GM20431 (cell line): ENCODE data around the gene TTL.
"Not testable (repeated sequence)": the region's sequence is repeated elsewhere in the genome, so short reads cannot be mapped to it uniquely, and the experiment has no call there.

Experiments used
- in situ Hi-C: fragments of 300-500 bp; cut with MseI, MboI; formaldehyde crosslinking; loops from one replicate; pipeline ENCODE4 v1.15.0; 2020; ENCODE audit warnings: low sequenced_read_pairs; ENCODE audit not compliant: unreplicated experiment

The TTL gene

DNA sequence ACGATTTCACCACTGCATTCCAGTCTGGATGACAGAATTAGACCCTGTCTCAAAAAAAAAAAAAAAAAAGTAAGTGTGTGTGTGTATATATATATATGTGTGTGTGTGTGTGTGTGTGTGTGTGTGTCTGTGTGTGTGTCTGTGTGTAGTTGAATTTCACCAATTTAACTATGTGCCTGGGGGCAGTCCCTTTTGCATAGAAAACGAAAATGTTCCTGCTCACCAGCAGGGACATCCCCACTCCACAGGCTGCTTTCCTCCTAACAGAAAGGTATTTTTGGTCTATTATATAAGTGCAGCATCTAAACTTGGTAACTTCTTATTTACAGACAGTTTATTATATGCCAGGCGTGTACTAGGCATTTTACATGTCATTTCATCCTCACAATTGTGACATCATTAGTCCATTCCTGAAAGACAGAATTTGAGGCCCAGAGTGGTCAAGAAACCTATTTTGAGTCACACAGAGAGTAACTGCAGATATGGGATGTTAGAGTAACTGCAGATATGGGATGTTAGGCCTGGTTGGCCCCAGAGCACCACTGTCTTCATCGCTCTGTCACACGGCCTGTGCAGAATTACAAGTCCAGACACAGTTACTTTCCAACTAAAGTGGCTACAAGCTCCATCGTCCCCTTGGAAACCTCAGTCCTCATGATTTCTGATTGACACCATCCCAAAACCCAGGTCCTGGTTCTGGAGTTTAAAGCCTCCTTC lies 9.3 kb upstream of the TTL start:
- in situ Hi-C loops: loop anchor here (25.0 kb wide), 1 partner anchor 210 kb away; the partner anchor contains the start of gene ZC3H8

DNA sequence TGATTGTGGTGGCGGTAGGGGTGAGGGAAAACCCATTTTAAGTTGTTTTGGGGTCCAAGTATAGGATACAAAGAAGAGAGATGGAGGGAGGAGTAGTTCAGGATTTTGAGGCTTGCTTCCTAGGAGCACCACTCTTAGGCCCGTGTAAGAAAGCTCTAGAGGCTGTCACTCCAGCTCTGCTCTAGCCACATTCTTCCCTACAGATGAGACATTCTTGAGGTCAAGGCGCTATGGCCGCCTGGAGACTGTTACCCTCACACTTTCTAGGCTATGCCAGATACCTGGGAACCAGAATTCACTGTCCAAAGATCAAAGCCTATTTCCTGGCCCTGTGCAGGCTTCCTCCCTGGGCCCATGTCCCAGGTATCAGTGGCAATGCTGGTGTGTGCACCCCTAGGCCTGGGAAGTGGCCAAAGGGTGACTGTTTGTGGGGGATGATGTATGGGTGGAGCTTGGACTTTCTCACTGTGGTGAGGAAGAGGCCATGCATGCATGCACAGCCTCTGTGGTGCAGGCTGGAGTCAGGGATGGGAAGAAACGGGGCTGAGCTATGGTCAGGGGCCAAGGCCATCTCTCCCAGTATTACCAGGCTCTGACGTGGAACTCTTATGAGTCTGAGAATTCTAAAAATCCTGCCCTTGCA lies 7.0 kb upstream of the TTL start:
- in situ Hi-C loops: loop anchor here (25.0 kb wide), 1 partner anchor 213 kb away; the partner anchor contains the start of gene ZC3H8

DNA sequence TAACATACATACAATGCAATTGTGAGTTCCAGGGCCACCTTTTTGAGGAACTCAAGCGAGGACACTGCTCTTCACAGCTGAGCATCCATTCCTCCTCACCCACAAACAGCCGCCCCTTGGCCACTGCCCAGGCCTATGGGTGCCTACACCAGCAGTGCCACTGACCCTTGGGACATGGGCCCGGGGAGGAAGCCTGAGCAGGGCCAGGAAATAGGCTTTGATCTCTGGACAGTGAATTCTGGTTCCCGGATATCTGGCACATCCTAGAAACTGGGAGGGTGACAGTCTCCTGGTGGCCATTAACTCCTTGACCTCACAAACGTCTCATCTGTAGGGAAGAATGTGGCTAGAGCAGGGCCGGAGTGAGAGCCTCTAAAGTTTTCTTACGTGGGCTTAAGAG lies 5.5 kb upstream of the TTL start:
- in situ Hi-C loops: no loop called here

DNA sequence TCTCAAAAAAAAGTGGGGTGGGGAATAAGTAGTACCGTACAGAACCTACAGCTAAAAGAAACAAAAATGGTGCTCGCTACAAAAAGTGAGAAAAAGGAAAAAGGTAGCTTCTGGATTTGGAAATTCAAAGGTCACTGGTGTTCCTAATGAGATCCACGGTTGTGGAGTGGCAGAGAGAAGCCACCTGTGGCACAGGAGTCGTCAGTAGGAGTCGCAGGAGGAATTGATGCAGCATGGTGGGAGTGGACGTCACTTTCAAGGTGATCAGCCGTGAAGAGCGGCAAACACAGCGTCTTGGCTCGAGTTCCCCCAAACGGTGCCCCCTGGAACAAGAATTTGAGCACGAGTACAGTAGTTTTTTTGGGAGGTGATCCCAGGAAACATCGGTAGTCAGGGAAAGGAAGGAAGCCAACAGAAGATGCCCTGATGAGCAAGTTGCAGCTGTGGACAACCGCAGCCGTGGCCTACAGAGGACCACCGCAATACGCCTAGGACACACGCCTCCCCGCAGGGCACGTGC lies 1.4 kb upstream of the TTL start:
- in situ Hi-C loops: no loop called here

DNA sequence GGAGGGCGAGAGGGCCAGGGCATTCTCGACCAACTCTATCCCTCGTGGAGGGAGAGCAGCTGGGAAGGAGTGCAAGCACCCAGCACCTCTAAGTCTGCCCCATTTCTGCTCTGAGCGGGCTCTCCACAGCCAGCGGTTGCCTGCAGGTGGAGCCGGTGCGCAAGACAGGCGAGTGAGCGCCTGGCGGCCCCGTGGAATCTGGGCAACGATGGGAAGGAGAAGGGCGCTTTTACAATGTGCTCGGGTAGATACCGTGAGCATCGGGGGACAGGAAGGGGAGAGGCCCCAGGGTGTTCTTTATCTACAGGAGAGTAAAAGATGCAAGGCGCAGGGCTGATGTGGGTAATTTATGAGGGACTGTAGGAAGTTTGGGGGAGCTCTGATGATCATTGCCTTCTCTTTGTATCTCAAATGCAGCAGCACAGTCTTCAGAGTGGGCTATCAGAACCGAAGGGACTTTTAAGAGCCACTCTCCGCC lies 867 bp upstream of the TTL start:
- in situ Hi-C loops: no loop called here

DNA sequence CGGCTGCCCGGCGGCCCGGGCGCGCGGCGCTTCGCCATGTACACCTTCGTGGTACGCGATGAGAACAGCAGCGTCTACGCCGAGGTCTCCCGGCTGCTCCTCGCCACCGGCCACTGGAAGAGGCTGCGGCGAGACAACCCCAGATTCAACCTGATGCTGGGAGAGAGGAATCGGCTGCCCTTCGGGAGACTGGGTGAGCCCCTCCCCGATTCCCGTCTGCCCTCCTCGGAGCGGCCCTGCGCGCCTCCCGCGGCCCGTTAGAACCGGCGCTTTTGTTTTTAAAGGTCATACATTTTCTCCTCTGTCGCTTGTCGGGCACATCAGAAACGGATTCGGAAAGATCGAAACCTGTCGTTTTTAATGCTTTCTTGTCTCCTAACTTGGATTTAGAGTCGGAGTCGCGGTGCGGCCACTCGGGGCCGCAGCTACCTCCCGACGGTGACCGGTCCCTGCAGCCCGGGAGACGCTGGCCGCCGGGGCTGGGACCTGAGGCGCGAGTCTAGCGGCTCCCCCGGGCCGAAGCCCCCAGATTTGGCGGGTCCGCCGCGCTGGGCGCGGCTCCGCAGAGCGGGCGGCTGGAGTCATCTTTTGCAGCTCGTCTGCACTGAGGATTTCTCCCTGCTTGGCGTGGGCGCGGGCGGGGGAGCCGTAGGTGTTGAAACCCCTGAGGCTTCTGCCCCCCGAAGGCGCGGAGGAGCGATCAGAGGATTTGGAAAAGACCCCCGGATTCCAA lies 519 bp downstream of the TTL start:
- in situ Hi-C loops: no loop called here

DNA sequence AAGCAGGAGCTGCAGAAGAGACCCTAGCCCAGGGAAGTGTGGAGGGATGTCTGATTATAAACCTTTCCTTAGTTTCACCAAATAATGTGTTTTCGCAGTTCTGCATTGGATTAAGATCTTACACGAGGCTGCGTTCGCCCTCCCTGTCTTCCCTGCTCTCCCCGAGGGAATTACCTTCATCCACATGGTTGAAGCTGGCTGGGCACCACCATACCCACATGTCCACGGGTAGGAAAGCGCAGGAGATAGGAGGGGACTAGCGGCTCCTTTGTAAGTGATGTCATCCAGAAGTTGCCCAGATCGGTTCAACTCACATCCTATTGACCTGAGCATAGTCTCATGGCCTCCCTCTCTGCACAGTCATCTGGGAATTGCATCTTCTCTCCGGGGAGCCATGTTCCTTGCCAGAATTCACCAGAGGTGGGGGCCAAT lies 1.1 kb downstream of the TTL start:
- in situ Hi-C loops: no loop called here

GRCh38 chr2:112483831-112484230 lies 1.9 kb downstream of the TTL start:
- in situ Hi-C loops: no loop called here

- in situ Hi-C loops: no loop called here
Measured at GRCh38 chr2:112485849-112486248, 3.9 kb downstream of the TTL start.

GRCh38 chr2:112486895-112487294 lies 4.9 kb downstream of the TTL start:
- in situ Hi-C loops: no loop called here

GRCh38 chr2:112487444-112487961 lies 5.5 kb downstream of the TTL start:
- in situ Hi-C loops: no loop called here

DNA sequence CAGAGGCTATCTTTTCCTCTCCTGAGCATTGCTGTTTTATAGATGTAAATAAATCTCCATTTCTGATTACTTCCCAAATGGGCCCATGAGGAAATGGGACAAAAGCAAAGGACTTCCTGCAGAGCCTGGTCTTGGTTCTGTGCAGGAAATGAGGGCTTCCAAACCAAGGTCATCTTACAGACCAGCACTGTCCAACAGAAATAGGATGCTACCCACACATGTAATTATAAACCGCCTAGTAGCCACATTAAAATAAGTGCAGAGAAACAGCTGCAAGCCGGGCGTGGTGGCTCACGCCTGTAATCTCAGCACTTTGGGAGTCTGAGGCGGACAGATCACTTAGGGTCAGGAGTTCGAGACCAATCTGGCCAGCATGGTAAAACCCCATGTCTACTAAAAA lies 6.2 kb downstream of the TTL start:
- in situ Hi-C loops: no loop called here

DNA sequence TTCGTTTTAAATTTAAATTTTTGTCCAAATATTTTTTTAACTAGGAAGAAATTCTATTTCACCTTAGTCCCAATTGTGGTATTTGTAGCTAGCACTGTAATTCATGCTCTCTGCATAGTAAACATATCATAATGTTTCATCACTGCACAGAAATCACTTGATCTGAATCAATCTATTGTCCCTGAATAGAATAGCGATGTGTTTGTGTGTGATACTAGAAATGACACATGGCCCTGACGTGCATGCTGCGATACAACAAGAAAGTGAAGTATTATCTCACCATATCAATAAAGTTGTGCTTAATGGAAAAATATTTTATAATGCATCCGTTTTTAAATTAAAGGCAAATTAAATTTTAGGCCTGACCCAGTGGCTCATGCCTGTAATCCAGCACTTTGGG lies 10.0 kb downstream of the TTL start:
- in situ Hi-C loops: no loop called here

GRCh38 chr2:112493048-112493447 lies 11.1 kb downstream of the TTL start:
- in situ Hi-C loops: no loop called here

GRCh38 chr2:112493858-112494648 lies 12.1 kb downstream of the TTL start:
- in situ Hi-C loops: no loop called here

- in situ Hi-C loops: no loop called here
Measured at GRCh38 chr2:112494828-112495227, 12.9 kb downstream of the TTL start.

GRCh38 chr2:112495878-112496277 lies 13.9 kb downstream of the TTL start:
- in situ Hi-C loops: not testable (repeated sequence)

DNA sequence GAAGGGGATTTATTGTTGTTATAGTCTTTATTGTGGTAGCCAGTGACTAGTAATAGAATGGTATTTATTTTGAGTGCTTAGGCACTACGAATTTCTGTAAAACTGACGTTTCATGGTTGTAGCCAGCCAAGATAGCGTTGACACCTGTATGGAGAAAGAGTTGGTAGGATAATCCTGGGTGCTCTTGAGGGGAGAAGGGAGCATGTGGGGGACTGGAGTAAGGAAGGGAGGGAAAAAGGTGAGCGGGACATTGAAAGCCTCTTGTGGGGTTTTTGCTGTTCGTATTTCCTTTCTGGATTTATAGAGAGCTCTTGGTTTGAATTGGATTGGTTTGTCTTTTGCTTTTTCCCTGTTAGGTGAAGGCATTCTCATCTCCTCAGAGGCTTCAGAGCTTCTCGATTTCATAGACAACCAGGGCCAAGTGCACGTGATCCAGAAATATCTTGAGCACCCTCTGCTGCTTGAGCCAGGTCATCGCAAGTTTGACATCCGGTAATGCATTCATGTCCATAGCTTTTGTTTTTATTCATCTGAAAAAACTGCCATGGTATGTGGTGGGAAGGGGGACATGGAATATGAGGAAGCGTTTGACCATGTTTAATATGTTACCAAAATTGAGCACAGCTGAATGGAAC lies 19.0 kb downstream of the TTL start:
- in situ Hi-C loops: not testable (repeated sequence)
